HG03039 (cell line): ENCODE data around the gene SULT1C3.

ENCODE experiments used
- ATAC-seq: cut with Tn5 transposase; IDR thresholded peaks from one replicate; pipeline ENCODE4 v1.9.1; 2021; ENCODE audit warnings: mild to moderate bottlenecking, moderate library complexity; ENCODE audit not compliant: unreplicated experiment

Gene SULT1C3

DNA sequence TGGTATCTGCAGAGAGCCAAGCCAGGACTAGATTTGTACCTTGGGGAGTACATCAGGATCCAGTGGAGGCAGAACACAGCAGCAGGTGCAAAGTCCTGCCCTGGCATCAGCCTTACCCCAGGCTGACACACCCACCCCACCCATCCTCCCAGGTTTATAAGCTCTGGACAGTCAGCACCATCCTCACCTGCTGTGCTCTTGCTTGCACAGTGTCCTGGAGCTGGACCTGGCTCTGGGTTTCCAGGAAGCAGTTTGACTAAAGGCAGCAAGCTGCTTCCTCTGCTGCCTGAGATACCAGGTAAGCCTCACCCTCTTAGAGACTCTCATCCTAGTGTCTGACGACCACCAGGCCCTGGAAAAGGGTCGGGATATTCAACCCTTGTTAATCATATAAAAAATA is at the start of gene SULT1C3:
Gene SULT1C3 (plus strand): TSS at position 183 of the 400 bp plus-strand sequence. CDS start 7,227 bp downstream, outside the sequence.
- no peak for ATAC-seq

DNA sequence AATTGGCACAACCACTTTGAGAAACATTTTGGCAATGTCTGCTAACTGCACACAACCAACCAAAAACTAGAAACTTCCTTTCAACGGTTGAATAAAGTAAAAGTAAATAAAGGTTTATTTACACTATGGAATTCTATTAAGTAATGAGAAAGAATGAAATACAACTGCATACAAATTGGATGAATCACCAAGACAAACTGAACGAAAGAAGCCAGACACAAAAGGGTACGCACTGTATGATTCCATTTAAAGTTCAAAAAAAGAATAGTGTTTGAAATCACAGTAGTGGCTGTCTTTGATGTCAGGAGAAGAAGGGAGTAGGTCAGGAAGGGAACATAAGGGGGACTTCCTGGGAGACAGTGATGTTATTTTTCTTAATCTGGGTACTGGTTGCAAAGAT is 46.5 kb upstream of the SULT1C3 start:
- ATAC-seq, result no peak

DNA sequence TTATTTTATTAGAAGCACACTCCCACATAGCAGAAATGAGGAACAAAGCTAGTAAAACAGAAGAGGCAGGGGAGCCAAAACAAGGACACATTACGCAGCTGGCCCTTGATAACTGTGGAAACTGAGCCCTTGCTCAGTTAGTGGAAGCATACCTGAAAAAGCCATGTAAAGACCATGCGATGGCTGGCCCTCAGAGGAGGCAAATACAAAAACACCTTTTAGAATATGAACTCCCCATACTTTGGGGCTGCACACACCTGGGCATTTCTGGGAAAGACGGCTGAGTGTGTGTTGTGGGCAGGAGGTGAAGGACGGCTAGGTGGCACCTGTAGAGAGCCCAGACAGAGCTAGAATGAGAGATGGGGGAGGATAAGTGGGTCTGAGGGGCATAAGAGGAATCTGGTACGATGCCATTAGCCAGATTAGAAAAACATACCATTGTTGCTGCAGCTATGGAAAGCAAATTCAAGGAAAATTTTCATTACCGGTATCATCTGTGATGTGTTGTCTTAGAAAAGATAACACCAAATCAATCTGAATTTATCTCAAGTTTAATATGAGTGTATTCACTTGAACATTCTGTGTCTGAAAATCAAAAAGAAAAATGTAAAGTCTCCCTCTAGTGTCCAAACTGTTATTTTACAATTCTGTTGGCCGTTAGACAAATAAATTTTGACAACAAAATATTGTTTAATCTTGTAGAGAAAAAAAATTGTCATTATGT is 45.2 kb upstream of the SULT1C3 start:
- ATAC-seq, result no peak

DNA sequence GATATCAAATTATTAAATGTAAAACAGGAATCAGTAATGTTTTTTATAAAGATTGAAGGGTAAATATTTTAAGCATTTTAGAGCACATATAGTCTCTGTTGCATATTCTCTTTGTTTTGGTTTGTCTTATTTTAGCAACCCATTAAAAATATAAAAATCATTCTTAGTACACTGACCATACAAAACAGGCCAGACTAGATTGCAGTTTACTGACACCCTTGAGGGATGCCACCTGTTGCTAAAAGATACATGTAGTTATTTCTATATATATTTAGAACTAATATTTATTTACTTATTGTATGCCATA is 44.7 kb upstream of the SULT1C3 start:
- ATAC-seq, result no peak

DNA sequence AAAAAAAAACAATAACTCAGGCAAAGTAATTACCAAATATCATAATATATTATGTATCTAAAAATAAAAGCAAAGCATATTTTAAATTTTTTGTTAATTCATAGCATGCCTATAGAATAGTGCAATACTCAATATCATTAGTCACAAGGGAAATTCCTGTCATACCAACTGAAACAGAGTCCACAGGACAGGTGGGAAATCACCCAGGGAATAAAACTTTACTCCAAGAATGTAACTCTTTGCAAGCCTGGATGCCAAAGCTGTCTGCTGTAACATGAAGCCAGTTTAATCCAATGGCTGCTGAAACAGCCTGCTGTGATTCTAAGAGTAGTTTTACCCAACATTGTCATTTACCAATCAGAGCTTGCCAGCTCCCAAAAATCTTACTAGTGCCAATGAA is 40.0 kb upstream of the SULT1C3 start:
- ATAC-seq, result no peak

DNA sequence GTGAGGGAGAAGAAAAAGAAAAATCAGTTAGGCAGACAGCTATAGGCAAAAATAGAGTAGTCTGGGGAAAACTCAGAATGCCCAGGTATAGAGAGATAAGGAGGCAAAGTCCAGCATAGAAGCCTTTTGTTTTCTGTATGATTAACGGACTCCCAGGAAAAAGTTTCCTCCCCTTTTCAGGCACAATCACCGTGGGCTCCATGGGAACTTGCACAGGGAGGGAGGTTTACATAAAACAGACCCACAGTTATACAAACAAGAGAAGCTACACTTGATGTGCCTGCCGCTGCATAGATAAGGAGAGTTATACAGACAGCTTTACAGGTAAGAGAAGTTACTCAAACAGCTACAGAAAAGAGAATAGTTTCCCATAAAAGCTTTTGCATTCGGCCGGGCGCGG is 39.2 kb upstream of the SULT1C3 start:
- ATAC-seq, result no peak

DNA sequence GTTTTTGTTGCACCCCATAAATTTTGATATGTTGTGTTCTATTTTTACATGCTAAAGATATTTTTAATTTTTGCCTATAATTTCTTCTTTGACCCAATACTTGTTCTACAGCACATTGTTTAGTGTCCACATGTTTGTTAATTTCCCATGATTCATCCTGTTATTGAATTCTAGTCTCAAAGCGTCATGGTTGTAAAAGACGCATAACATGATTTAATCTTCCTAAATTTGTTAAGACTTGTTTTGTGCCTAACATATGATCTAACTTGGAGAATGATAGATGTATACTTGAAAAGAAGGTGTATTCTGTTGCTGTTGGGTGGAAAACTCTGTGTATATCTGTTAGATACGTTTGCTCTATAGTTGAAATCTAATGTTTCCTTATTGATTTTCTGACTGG is 27.1 kb upstream of the SULT1C3 start:
- no peak for ATAC-seq

DNA sequence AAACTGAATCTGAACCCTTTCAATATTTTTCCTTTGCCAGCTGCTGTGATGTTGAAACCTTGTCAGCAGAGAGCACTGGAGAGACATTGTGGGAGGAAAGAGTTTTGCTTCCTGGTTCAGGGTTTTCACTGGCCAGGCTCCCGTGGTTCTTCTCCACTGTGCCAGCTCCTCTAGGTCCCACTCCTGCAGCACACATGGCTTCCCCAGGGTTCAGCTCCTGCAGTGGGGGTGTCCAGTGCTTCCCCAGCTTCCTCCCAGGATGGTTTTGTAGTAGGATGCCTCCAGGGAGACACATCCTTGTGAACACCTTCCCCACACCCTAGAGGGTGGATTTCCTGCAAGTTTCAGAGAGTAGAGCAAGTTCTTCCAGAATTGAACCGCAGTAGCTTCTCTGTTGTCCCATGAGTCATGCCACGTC is 24.0 kb upstream of the SULT1C3 start:
- ATAC-seq, result no peak

DNA sequence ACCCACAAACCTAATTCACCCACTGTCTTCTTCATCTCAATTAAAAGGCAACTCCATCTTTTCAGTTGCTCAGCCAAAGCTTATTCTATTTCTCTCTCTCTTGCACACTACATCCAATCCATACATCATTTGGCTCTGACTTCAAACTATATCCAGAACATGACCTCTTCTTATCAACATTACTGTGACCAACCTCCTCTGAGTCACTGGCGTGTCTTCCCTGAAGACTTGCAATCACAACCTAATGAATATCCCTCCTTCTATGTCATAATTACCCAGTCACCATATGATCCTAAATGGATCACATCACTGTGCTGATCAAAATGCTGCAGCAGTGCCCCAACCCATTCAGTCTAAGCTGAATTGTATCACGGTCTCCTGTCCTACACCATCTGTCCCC is 22.6 kb upstream of the SULT1C3 start:
- ATAC-seq, result no peak

DNA sequence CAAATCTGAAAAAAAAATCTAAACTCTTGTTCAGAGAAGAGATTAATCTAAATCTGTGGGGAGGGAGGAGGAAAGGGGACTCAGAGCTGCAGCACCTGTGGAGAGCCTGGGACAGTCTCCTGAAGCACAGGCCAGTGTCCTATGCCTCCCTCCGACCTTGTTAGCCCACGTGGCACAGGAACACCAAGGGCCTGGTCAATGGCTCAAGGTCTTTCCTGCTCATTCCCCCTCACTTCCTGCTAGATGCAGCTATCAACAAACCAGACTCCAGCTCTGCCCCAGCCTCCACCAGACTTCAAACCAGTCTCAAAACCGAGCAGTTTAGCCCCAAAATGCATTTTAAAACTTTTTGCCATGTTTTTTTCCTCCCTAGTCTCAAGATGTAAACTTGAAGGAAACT is 20.1 kb upstream of the SULT1C3 start:
- ATAC-seq, result no peak

DNA sequence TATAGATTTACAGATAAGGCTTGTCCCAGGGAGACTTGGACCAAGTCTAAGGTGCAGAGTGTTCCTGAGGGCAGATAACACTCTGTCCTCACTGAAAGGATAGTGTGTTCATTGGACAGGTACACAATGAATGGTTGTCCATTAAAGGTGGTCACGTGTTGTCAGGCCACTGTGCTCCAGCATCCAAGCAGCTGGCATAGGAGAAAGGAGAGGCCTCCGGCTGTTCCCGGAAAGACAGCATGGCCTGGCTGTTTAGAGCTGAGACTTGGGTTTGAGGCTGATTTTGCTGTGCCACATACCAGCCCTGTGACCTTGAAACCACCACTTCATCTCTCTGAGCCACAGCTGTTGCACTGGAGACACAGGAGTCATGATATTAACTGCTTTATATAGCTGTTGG is 19.6 kb upstream of the SULT1C3 start:
- no peak for ATAC-seq

DNA sequence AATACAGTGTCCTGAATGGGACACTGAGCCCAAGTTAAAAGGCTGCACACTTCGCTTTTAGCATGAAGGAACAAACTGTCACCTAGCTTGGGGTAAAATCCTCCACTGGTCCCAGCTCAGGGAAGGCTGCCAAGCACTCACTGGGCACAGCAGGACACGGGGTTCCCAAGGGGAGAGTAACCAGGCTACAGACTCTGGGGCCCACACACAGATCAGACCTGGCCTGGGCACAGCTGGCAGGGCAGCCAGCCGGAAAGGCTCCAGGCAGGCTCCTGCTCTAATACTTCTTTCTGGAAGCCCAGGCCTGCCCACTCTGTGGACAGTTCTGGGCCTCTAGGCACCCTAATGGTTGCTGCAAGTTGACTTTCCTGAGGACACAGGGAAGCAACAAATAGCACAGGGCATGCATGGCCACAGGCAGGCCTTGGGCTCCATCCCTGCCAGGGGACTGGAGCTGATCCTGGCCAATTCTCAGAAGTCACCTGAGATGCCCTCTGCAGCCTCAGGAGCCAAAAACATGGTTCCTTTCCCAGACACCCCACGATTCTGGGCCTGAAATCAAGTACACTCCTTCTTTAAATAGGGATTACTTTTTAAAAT is 18.7 kb upstream of the SULT1C3 start:
- no peak for ATAC-seq

DNA sequence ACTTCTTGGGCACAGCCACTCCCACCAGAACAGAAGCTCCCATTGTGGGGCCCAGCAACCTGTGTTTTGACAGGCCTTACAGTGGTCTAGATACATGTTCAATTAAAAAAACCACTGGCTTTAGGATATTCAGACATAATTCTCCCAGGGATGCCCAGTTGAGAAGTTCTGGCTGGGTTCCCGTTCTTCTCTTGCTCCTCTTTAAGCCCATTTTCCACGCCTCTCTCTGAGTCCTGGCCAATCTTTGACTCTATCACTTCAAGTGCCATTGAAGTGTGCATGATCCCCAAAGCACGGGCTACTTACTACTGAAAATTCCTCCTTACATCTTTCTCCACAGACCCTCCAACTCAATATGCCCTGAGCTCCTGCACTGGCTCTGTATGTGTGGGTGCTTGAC is 17.5 kb upstream of the SULT1C3 start:
- ATAC-seq, result no peak

DNA sequence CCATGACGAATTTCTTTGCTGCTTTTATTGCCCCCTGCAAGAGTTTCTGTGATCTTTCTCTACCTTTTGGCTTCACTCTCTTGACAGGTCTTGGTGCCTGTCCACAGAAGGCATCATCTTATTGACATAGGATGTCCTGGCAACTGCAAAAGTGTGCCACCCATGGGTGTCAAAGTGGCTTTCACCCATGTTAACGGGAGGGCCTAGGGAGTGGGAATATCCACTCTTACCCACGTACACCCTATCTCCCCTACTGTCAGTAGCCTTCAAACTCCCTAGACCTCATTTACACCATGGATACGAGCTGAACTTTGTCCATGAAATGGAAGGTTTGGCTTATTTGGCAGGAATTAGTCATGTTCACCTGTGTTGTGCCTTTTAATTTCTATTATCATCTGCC is 16.2 kb upstream of the SULT1C3 start:
- ATAC-seq, result no peak

DNA sequence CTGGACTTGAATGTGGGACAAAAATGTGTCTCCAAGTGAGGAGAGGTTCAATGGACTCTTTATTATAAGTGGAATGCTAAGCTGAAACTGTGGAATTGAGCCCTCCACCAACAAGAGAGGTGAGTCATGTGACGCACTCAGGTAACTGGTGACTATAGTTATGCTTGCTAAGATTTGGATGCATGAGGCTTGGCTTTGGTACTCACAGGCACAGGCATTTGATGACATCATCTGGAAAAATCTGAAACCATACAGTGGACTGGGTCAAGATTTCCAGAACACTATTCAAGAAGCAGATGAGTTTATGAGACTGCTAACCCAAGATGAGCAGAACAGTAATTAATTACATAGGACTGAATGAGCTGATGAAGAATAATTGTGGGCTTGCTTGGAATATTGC is 15.7 kb upstream of the SULT1C3 start:
- ATAC-seq, result no peak

DNA sequence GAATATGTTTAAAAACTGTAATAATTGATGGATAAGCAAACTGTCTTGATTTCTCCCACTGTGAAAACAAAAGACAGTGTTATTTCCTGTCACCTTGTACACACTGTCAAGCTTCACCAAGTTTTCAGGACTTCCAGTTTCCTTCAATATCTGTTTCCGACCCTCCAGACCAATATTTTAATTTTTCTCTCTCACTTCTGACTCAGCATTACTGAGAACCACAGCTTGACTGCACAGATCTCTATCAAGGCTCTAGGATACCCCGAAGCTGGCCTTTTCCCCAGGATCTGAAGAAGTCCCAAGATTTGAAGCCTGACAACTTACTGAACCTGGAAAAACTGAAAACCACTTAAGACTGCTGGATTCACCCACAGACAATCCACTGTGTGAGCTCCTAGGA is 13.2 kb upstream of the SULT1C3 start:
- no peak for ATAC-seq

DNA sequence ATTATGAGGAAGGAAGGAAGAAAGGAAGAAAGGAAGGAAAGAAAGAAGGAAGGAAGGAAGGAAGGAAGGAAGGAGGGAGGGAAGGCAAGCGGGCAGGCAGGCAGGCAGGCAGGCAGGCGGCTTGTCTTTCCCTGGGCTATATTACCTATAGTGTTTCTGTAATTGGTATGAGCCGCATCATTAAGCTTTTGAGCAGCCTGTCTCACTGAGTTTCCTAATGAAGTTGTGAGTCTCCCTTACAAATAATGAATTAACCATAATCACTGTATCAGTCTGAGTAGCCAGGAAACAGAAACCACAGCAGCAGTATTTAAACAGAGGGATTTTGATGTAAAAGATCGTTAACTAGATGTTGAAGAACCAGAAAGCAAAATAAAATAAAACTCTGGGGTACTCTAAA is 11.8 kb upstream of the SULT1C3 start:
- ATAC-seq, result no peak

DNA sequence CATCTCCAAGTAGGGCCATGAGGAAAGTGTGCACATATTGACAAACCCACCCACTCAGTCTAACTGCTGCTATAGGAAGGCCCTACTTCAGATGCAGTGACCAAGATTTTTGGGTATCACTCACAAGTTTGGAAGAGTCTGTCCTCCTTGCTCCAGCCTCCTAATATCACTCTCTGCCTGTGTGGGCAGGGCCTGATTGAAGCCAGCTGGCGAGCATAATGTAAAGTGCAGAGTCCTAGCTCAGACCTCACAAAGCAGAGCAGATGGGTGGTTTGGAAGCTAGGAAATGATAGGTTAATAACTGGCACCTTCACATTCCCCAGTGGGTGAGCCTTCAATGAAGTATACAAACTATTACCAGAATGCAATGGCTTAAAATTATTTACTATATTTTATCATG is 11.2 kb upstream of the SULT1C3 start:
- ATAC-seq, result no peak

DNA sequence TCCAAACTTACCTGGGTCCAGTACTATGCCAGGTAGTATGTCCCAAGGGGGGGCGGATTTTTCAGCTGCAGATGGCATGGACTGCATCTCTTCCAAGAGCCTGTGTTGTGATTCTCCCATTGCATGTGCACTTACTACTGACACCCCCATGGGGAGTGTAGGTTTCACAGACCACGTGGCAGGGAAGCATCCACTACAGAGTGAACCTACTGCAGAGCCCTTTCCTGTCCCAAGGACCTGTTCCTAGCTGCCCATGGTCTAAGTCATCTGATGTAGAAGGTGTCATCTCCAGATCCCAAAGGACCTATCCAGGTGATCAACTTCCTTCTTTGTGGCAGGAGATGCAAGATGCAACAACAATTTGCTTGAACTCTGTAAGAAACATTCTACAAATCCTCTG is 9.9 kb upstream of the SULT1C3 start:
- no peak for ATAC-seq

DNA sequence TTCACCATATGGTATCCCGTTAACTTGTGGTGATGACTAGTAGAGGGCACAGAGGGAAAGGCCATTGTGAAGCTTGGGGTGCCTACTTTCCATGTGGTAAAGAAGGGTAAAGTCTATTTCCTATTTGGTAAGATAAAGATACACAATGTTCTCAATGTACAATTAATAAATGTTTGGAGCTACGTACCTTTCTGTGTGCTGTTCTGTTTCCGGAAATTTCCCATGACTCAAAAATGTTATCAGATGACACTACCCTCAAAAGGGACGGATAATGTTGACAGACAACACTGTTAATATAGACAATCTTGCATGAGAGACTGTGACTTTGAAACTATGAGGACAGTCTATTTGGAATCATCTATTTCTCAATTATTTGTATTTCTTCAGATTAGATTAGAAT is 4.2 kb upstream of the SULT1C3 start:
- no peak for ATAC-seq

DNA sequence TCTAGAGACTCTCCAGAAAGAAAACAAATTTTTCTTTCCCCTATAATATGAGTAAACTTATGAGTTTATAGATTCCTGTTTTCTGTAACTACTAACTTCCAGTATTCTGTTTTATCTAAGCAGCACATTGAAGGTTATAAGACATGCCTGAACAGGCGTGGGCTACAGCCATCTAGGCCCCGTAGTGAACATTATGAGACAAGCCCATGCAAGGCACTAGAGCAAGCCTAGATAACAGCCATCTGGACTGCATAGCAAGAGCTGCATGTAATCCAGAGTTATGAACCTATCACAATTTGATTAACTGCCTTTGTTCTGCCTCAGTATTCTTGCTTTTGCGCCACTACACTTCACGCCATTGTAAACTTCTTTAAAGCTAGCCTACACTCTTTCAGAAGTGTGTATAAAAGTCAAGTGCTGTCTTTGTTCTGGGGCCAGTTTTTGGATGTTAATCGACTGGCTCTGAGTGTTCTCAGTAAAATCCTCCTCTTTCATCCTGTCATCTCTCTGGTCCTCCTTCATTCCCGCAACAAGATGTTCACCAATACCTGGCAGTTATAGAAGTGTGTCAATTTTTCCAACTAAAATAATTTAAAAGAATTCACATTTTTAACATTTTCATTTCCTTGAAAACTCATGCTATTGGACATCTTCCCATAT is 3.0 kb upstream of the SULT1C3 start:
- ATAC-seq, result no peak

DNA sequence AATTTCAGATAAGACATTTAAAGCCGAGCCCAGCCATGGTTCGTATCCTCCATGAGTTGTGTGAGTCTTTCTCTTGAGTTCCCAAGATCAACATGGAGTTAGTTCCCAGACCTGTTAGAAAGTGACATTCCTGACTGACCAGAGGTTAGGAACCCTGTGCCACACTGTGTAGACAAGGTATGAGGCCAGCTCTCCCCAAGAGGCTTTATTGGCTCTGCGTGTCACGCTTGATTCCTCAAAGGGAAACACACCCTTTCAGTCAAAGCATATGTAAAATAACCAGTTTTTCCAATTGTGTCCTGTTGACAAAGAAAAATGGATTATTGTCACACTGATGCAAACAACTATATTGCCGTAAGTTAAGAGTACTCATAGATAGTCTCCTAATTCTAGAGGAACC is 1.2 kb downstream of the SULT1C3 start:
- no peak for ATAC-seq

DNA sequence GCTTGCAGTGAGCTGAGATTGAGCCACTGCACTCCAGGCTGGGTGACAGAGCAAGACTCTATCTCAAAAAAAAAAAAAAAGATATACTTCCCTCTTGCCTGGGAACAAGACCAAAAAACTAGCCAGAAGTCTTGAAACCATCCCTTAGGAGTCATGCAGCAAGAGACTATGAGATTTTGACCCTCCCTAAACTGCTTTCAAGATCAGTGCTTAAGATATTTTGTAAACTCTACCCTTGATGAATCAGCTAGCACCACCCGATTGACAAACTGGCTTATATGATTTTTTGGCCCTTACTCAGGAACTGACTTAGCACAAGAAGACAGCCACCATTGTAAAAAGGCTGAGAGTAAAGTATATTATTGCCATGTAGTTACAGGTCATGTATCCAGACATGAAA is 3.8 kb downstream of the SULT1C3 start:
- ATAC-seq, result no peak
